ENCODE data around the gene SCAMP1.
A peak's percentile ranks its signal among the peaks of the same experiment; 100 is the strongest.

DNA sequence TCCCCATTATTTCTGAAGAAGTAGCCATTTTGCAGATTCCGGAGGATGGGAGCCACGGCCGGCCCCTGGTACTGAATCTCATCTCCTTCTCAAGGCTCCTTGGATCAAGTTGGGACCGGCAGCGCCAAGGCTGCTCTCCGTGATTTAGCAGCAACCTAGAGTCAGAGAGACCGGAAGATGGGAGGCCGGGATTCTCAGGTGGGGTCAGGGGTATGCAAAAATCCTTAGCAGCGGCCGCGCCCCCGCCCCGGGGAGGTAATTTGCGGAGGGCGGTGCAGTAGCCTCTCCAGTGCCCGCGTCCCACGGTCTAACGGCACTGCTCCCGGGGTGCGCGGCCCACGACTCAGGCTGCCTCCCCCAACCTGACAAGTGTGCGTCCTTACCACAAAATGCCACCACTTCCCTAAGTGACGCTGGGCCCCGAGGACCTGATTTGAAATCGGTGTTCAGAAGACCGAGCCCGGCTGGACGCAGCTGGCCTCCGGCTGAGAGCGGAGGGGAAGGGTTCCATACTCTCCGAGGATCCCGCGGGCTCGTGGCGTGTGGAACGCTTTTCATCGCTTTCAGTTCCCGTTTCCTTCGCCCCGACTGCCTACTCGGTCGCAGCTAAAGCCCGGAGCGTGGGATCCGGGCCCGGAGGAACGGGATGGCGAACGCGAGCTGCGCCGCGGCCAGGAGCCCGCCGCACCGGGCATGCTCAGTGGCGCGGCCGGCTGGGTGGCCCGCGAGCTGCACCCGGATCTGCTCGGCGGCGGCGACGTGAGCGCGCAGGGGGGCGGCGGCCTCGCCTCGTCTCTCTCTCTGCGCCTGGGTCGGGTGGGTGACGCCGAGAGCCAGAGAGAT lies at the start of gene SCAMP1:
- TF ChIP-seq, protein P1, sequence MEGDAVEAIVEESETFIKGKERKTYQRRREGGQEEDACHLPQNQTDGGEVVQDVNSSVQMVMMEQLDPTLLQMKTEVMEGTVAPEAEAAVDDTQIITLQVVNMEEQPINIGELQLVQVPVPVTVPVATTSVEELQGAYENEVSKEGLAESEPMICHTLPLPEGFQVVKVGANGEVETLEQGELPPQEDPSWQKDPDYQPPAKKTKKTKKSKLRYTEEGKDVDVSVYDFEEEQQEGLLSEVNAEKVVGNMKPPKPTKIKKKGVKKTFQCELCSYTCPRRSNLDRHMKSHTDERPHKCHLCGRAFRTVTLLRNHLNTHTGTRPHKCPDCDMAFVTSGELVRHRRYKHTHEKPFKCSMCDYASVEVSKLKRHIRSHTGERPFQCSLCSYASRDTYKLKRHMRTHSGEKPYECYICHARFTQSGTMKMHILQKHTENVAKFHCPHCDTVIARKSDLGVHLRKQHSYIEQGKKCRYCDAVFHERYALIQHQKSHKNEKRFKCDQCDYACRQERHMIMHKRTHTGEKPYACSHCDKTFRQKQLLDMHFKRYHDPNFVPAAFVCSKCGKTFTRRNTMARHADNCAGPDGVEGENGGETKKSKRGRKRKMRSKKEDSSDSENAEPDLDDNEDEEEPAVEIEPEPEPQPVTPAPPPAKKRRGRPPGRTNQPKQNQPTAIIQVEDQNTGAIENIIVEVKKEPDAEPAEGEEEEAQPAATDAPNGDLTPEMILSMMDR (IDR thresholded peaks at IDR 0.05), result no peak
- TF ChIP-seq NR3C1 (CRISPR knock-in tag; conservative IDR thresholded peaks at IDR 0.05; ENCODE audit: low read depth) (0 out of 2 replicates have a peak, but pooled peaks have one; percentile 20), JUN (CRISPR knock-in tag; IDR thresholded peaks at IDR 0.05) (no peak)
- TF ChIP-seq, protein P2, sequence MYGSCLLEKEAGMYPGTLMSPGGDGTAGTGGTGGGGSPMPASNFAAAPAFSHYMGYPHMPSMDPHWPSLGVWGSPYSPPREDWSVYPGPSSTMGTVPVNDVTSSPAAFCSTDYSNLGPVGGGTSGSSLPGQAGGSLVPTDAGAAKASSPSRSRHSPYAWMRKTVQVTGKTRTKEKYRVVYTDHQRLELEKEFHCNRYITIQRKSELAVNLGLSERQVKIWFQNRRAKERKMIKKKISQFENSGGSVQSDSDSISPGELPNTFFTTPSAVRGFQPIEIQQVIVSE (CRISPR knock-in tag; IDR thresholded peaks at IDR 0.05; ENCODE audit: borderline replicate concordance), result no peak

Data from WTC11 (cell line).